ENCODE data around the gene ADCY9. TPM values are rescaled to one million over a fixed set of nuclear protein-coding genes. Genes with fewer than 3 reads are reported as not detected.

The ADCY9 gene
- total and polyA plus RNA-seq, 4 donors: 12.7 to 37.6 (median 17.6) TPM

GRCh38 chr16:4004206-4004605 lies 112.0 kb downstream of the ADCY9 start:
- no peak overlapping the region for H3K9ac ChIP-seq (ENCODE audit: insufficient read depth in 1 of 2, low read length in 2 of 2)
- H3K27me3 ChIP-seq (ENCODE audit: control insufficient read depth in 3 of 3, insufficient read depth in 3 of 3, low read length in 2 of 3): no peaks in the 10 kb centered on the region
- peaks cover 0 to 23% (median 20%) of the 10 kb centered on the region in 5 donors for H3K4me1 ChIP-seq (ENCODE audit: control insufficient read depth in 5 of 5, insufficient read depth in 5 of 5, low read length in 5 of 5)
- H3K4me3 ChIP-seq: no peak overlapping the region
- ATAC-seq (ENCODE audit: insufficient read depth, low FRiP score): no peak
- H3K9me3 ChIP-seq (ENCODE audit: control insufficient read depth in 4 of 4, insufficient read depth in 3 of 4, low read length in 3 of 4): no peaks in the 10 kb centered on the region
- TF ChIP-seq, protein P1, sequence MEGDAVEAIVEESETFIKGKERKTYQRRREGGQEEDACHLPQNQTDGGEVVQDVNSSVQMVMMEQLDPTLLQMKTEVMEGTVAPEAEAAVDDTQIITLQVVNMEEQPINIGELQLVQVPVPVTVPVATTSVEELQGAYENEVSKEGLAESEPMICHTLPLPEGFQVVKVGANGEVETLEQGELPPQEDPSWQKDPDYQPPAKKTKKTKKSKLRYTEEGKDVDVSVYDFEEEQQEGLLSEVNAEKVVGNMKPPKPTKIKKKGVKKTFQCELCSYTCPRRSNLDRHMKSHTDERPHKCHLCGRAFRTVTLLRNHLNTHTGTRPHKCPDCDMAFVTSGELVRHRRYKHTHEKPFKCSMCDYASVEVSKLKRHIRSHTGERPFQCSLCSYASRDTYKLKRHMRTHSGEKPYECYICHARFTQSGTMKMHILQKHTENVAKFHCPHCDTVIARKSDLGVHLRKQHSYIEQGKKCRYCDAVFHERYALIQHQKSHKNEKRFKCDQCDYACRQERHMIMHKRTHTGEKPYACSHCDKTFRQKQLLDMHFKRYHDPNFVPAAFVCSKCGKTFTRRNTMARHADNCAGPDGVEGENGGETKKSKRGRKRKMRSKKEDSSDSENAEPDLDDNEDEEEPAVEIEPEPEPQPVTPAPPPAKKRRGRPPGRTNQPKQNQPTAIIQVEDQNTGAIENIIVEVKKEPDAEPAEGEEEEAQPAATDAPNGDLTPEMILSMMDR (IDR thresholded peaks at IDR 0.05; ENCODE audit: control extremely low read depth, extremely low read depth): no peak
- H3K36me3 ChIP-seq (ENCODE audit: control insufficient read depth in 4 of 4, insufficient read depth in 4 of 4, low read length in 4 of 4): no peaks in the 10 kb centered on the region
- no peak overlapping the region for H3K27ac ChIP-seq (ENCODE audit: low read depth in 1 of 2, low read length in 1 of 2)
- WGBS, 2 donors: 83% methylated on average over 7 of the region's 7 CpGs
- no peak for DNase-seq

DNA sequence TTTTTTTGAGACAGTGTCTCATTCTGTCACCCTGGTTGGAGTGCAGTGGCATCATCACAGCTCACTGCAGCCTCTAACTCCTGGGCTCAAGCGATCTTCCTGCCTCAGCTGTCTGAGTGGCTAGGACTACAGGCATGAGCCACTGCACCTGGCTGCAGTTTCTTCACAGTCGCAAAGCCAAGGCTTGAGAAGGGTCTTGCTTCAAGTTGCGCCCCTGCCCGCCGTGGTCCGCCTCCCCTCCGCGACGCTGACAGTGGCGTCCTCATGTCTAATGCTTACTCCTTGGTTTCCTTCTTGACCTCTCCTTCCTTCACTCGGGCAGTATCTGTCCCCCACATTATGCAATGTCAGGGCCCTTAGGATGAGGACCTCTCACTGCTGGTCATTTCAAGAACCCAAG lies 112.7 kb downstream of the ADCY9 start:
- no peaks in the 10 kb centered on the region for H3K36me3 ChIP-seq (ENCODE audit: control insufficient read depth in 4 of 4, insufficient read depth in 4 of 4, low read length in 4 of 4)
- no peak overlapping the region for H3K27ac ChIP-seq (ENCODE audit: low read depth in 1 of 2, low read length in 1 of 2)
- no peaks in the 10 kb centered on the region for H3K27me3 ChIP-seq (ENCODE audit: control insufficient read depth in 3 of 3, insufficient read depth in 3 of 3, low read length in 2 of 3)
- no peak overlapping the region for H3K4me3 ChIP-seq
- no peaks in the 10 kb centered on the region for H3K9me3 ChIP-seq (ENCODE audit: control insufficient read depth in 4 of 4, insufficient read depth in 3 of 4, low read length in 3 of 4)
- ATAC-seq (ENCODE audit: insufficient read depth, low FRiP score): no peak
- WGBS, 2 donors: 92 to 94% methylated on average over 11 of the region's 11 CpGs
- TF ChIP-seq, protein P1 (IDR thresholded peaks at IDR 0.05; ENCODE audit: control extremely low read depth, extremely low read depth): no peak
- peaks cover 0 to 27% (median 22%) of the 10 kb centered on the region in 5 donors for H3K4me1 ChIP-seq (ENCODE audit: control insufficient read depth in 5 of 5, insufficient read depth in 5 of 5, low read length in 5 of 5)
- no peak overlapping the region for H3K9ac ChIP-seq (ENCODE audit: insufficient read depth in 1 of 2, low read length in 2 of 2)
- no peak for DNase-seq

DNA sequence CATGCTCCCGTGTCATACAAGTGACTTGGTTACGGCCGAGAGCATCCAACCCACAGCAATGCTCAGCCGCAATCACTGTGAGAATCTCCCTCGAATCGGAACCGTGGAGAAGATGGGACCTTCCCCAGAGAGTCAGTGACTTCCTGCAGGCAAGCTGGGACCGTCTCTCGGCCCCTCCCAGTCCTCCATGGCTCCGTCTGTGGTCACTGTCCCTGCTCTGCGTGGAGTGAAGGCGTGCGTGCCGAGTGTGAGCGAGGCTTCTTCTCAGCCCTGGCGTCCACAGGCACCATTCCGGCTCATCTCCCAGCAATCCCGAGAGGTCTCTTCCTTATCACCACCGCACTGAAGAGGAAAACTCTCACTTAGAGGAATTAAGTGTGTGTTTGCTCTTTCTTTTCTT lies 113.1 kb downstream of the ADCY9 start:
- H3K36me3 ChIP-seq (ENCODE audit: control insufficient read depth in 4 of 4, insufficient read depth in 4 of 4, low read length in 4 of 4): no peaks in the 10 kb centered on the region
- H3K27me3 ChIP-seq (ENCODE audit: control insufficient read depth in 3 of 3, insufficient read depth in 3 of 3, low read length in 2 of 3): no peaks in the 10 kb centered on the region
- no peak overlapping the region for H3K4me3 ChIP-seq
- H3K4me1 ChIP-seq (ENCODE audit: control insufficient read depth in 5 of 5, insufficient read depth in 5 of 5, low read length in 5 of 5): peaks cover 0 to 27% (median 22%) of the 10 kb centered on the region in 5 donors
- H3K9me3 ChIP-seq (ENCODE audit: control insufficient read depth in 4 of 4, insufficient read depth in 3 of 4, low read length in 3 of 4): no peaks in the 10 kb centered on the region
- no peak for ATAC-seq (ENCODE audit: insufficient read depth, low FRiP score)
- DNase-seq: no peak
- TF ChIP-seq, protein P1 (IDR thresholded peaks at IDR 0.05; ENCODE audit: control extremely low read depth, extremely low read depth): no peak
- no peak overlapping the region for H3K27ac ChIP-seq (ENCODE audit: low read depth in 1 of 2, low read length in 1 of 2)
- WGBS, 2 donors: 90 to 95% methylated on average over 19 of the region's 19 CpGs
- no peak overlapping the region for H3K9ac ChIP-seq (ENCODE audit: insufficient read depth in 1 of 2, low read length in 2 of 2)

DNA sequence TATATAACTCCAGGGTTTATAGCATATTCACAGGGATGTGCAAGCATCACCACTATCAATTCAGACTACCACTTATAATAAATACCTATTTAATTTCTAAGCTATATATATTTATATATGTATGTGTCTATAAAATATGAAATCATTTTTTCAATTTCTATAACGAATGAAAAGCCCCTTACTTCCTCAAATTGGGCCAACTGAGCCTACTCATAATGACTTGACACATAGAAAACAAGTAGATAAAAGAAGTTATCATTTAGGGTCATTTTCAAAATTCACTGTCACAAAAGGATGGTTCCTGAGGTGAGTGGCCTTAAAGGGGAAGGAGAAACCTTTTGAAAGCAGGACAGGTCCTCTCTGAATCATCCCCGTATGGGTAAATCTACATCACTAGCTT lies 114.1 kb downstream of the ADCY9 start:
- Histone ChIP-seq H3K27me3 (ENCODE audit: control insufficient read depth in 3 of 3, insufficient read depth in 3 of 3, low read length in 2 of 3) (no peaks in the 10 kb centered on the region), H3K4me3 (no peak overlapping the region), H3K27ac (ENCODE audit: low read depth in 1 of 2, low read length in 1 of 2) (no peak overlapping the region), H3K36me3 (ENCODE audit: control insufficient read depth in 4 of 4, insufficient read depth in 4 of 4, low read length in 4 of 4) (no peaks in the 10 kb centered on the region), H3K9me3 (ENCODE audit: control insufficient read depth in 4 of 4, insufficient read depth in 3 of 4, low read length in 3 of 4) (no peaks in the 10 kb centered on the region), H3K4me1 (ENCODE audit: control insufficient read depth in 5 of 5, insufficient read depth in 5 of 5, low read length in 5 of 5) (peaks cover 0 to 27% (median 22%) of the 10 kb centered on the region in 5 donors), H3K9ac (ENCODE audit: insufficient read depth in 1 of 2, low read length in 2 of 2) (no peak overlapping the region)
- WGBS, 2 donors: 59 to 77% methylated on average over 2 of the region's 2 CpGs
- TF ChIP-seq, protein P1 (IDR thresholded peaks at IDR 0.05; ENCODE audit: control extremely low read depth, extremely low read depth): no peak
- ATAC-seq (ENCODE audit: insufficient read depth, low FRiP score): no peak
- no peak for DNase-seq
